Measurements from ENCODE around the gene OMA1.

- TF ChIP-seq CTCF (conservative IDR thresholded peaks at IDR 0.05; ENCODE audit: low read depth, low read length) (no peak), POLR2A (IDR thresholded peaks at IDR 0.05; ENCODE audit: low read depth, low read length) (no peak), RFX5 (IDR thresholded peaks at IDR 0.05; ENCODE audit: low read depth, low read length) (no peak), MXI1 (IDR thresholded peaks at IDR 0.05; ENCODE audit: borderline replicate concordance, low read depth, low read length) (no peak), CHD1 (IDR thresholded peaks at IDR 0.05; ENCODE audit: low read depth, low read length) (no peak), SMC3 (IDR thresholded peaks at IDR 0.05; ENCODE audit: low read depth, low read length) (no peak), RAD21 (IDR thresholded peaks at IDR 0.05; ENCODE audit: low read length) (no peak), FOS (IDR thresholded peaks at IDR 0.05; ENCODE audit: low read depth, low read length) (no peak), BHLHE40 (IDR thresholded peaks at IDR 0.05; ENCODE audit: low read depth, low read length) (no peak), MAZ (IDR thresholded peaks at IDR 0.05; ENCODE audit: borderline replicate concordance, low read depth, low read length) (no peak), CEBPB (IDR thresholded peaks at IDR 0.05; ENCODE audit: low read depth, low read length) (no peak), RCOR1 (IDR thresholded peaks at IDR 0.05; ENCODE audit: insufficient replicate concordance, low read length) (no peak), USF2 (IDR thresholded peaks at IDR 0.05; ENCODE audit: low read depth, low read length) (no peak)
These were observed 41.2 kb downstream of the OMA1 start for GRCh38 chr1:58505286-58505685.

Measured in IMR-90 (cell line).